Activated CD4-positive, alpha-beta T cell treated with anti-CD3 and anti-CD28 coated beads, Interleukin-10, Interleukin-2, amounts not matched to agents 100 ng/mL and 50 ng/mL, durations not matched to agents 16 hours and 8 hours (primary cell): ENCODE data around the gene TBL2.
"Not testable (repeated sequence)": the region's sequence is repeated elsewhere in the genome, so short reads cannot be mapped to it uniquely, and the experiment has no call there.

Experiments used
- DNase-seq: peaks from one replicate; pipeline ENCODE4 v3.0.0-alpha.2; 2020

The TBL2 gene

DNA sequence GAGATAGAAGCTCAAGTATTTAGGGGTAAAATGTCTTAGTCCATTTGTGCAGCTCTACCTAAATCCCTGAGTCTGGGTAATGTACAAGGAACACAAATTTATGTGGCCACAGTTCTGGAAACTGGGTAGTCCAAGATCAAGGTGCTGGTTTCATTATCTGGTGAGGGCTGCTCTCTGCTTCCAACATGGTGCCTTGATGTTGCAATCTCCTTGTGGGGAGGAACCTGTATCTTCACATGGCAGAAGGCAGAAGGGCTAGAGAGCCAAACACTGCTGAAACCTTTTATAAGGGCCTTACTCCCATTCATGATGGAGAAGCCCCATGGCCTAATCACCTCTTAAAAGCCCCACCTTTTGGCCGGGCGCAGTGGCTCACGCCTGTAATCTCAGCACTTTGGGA is 47.6 kb downstream of the TBL2 start:
- DNase-seq, result no peak

- DNase-seq, result peak; percentile 29
These were observed 51.2 kb downstream of the TBL2 start for GRCh38 chr7:73526896-73527821.

DNA sequence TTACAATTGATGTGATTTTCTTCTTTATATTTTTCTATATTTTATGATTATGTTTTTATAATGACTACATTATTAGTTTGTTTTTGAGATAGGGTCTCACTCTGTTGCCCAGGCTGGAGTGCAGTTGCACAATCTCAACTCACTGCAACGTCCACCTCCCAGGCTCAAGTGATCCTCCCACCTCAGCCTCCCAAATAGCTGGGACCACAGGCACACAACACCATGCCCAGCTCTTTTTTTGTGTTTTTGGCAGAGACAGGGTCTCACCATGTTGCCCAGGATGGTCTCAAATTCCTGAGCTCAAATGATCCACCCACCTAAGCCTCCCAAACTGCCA is 52.3 kb downstream of the TBL2 start:
- not testable (repeated sequence) for DNase-seq

GRCh38 chr7:73522105-73522872 is 56.1 kb downstream of the TBL2 start, which contains the start of gene BAZ1B:
BAZ1B (minus strand) TSS chr7:73522293; CDS start chr7:73521933, 360 bp downstream.
- peak; percentile 99 for DNase-seq

DNA sequence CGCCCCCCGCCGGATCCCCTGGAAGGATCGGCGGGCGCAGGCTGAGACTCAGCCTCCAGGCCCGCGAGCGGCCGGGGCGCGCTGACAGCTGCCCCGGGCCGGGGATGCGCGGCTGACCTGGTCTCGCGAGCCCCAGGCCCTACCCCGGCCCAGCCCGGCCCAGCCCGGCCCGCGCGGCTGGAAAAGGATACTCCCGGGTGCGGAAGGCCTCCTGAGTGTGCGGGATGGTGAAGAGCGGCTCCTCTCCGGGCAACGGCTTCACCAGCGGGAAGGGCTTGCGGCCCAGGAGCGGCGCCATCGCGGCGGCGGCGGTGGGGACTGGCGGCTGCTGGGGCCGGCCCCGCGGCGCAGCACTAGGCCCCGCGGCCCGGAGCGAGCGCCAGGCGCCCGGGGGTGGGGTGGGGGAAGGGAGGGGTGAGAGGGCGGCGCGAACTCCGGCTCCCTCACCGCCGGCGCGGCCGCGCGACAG is 56.7 kb downstream of the TBL2 start:
- DNase-seq, result peak; percentile 75

GRCh38 chr7:73520673-73521635 is 57.4 kb downstream of the TBL2 start:
- DNase-seq, result no peak

GRCh38 chr7:73519867-73520672 is 58.3 kb downstream of the TBL2 start:
- peak; percentile 37 for DNase-seq

GRCh38 chr7:73518470-73518869 is 59.9 kb downstream of the TBL2 start:
- no peak for DNase-seq
